Panc1 (cell line): Measurements from ENCODE around the gene FKBP7. TPM values are rescaled to one million over a fixed set of nuclear protein-coding genes. Genes with fewer than 3 reads are reported as not detected.

Experiments used
- ATAC-seq: fragments of 200-7000 bp; cut with Tn5 transposase; 2 replicates; pipeline ENCODE4 v1.9.1; 2020; ENCODE audit warnings: mild to moderate bottlenecking, moderate library complexity
- BruUV-seq: library from RNA; stranded (reverse); fragments of 400-500 nt; replicated peaks from 2 replicates; lab custom pipeline; 2021; lab: Mats Ljungman, UMichigan
- CTCF ChIA-PET: fragments of 300-600 bp; sonication (Branson Sonifier 250); formaldehyde crosslinking; loops from one replicate; lab custom pipeline; 2022; ENCODE audit warnings: antibody characterized with exemption; lab: Charles Lee
- POLR2A ChIA-PET: fragments of 300-600 bp; sonication (Branson Sonifier 250); formaldehyde crosslinking; loops from one replicate; lab custom pipeline; 2022; ENCODE audit warnings: antibody characterized with exemption; lab: Charles Lee
- DNase-seq: peaks from one replicate; pipeline ENCODE4 v3.0.0-alpha.2; 2010; ENCODE audit warnings: low read depth, low spot score
- H3K27ac ChIP-seq: 2 replicates; pipeline ENCODE4 v1.5.1; 2011; ENCODE audit warnings: mild to moderate bottlenecking, low read length, inconsistent platforms
- H3K27me3 ChIP-seq: fragments of 200-500 bp; sonication (Bioruptor generic); 2 replicates; pipeline ENCODE4 v1.6.0; 2014; ENCODE audit warnings: low read length, inconsistent platforms; ENCODE audit not compliant: control insufficient read depth, insufficient read depth
- H3K36me3 ChIP-seq: fragments of 200-500 bp; sonication (Bioruptor generic); 2 replicates; pipeline ENCODE4 v1.5.1; 2014; ENCODE audit warnings: inconsistent platforms, mild to moderate bottlenecking, low read length, moderate library complexity; ENCODE audit not compliant: control insufficient read depth, insufficient read depth
- H3K4me1 ChIP-seq: 2 replicates; pipeline ENCODE4 v1.5.1; 2011; ENCODE audit warnings: inconsistent platforms, mild to moderate bottlenecking, low read length, moderate library complexity; ENCODE audit not compliant: control insufficient read depth, insufficient read depth
- H3K4me3 ChIP-seq, 2 experiments: 2 replicates each; pipeline ENCODE4 v1.5.1; 2011 to 2012; ENCODE audit warnings: low read depth in 2 of 2, low read length in 2 of 2, mild to moderate bottlenecking in 2 of 2, inconsistent platforms in 1 of 2, moderate library complexity in 1 of 2
- H3K9me3 ChIP-seq: fragments of 200-500 bp; sonication (Bioruptor generic); 2 replicates; pipeline ENCODE4 v1.5.1; 2014; ENCODE audit warnings: low read depth, mild to moderate bottlenecking, inconsistent platforms, low read length, moderate library complexity; ENCODE audit not compliant: control insufficient read depth, insufficient read depth
- CTCF ChIP-seq: fragments of 450-650 bp; IDR thresholded peaks from 2 replicates; pipeline ENCODE4 v1.5.1; 2017; ENCODE audit warnings: mild to moderate bottlenecking
- POLR2AphosphoS5 ChIP-seq: IDR thresholded peaks from 2 replicates; pipeline ENCODE4 v1.6.1; 2012; ENCODE audit warnings: mild to moderate bottlenecking, low read depth, low read length, moderate library complexity
- REST ChIP-seq, 2 experiments: IDR thresholded peaks; 2 replicates each; pipeline ENCODE4 v1.6.1; 2011 to 2012; ENCODE audit warnings: low read depth in 2 of 2, control low read depth in 1 of 2, low read length in 1 of 2, mild to moderate bottlenecking in 1 of 2, moderate library complexity in 1 of 2; ENCODE audit not compliant: insufficient read depth in 1 of 2
- SIN3A ChIP-seq: IDR thresholded peaks from 2 replicates; pipeline ENCODE4 v1.6.1; 2012; ENCODE audit warnings: low read depth, mild to moderate bottlenecking, low read length, moderate library complexity, borderline replicate concordance; ENCODE audit not compliant: insufficient read depth
- TCF7L2 ChIP-seq: IDR thresholded peaks from 2 replicates; pipeline ENCODE4 v1.6.1; 2011; ENCODE audit warnings: mild to moderate bottlenecking, low read depth, low read length, inconsistent platforms
- in situ Hi-C: cut with HindIII; loops from 2 replicates; pipeline ENCODE4 v1.10.0; 2016; ENCODE audit warnings: low sequenced_read_pairs, low pct_unique_long_range_greater_than_20kb
- intact Hi-C: fragments of 100-400 bp; cut with micrococcal nuclease; formaldehyde crosslinking; loops from one replicate; pipeline ENCODE4 v1.10.0; 2022; ENCODE audit not compliant: unreplicated experiment
- total RNA-seq: library from RNA; stranded (reverse); gene quantifications from one replicate; pipeline ENCODE4 v1.2.1, GENCODE V29; 2021; ENCODE audit not compliant: unreplicated experiment

FKBP7 gene
- total RNA-seq, 1 experiment from 2014 or later = 1.8 TPM

- in situ Hi-C loops = no loop called here
- intact Hi-C loops = no loop called here
- ChIA-PET POLR2A (no interaction called here), CTCF (no interaction called here)
- TF ChIP-seq SIN3A (no peak), CTCF (no peak), POLR2AphosphoS5 (no peak), REST (IDR thresholded peaks at IDR 0.05; ENCODE audit: insufficient read depth in 1 of 2, low read depth in 2 of 2, low read length in 1 of 2) (no peak), TCF7L2 (no peak)
- ATAC-seq (no peak), DNase-seq (no peak)
- H3K9me3 ChIP-seq = no peaks in the 10 kb centered on the region
- no peaks in the 10 kb centered on the region for H3K4me1 ChIP-seq
- no peak overlapping the region for H3K4me3 ChIP-seq
- BruUV-seq = no TSS peak
- no peaks in the 10 kb centered on the region for H3K36me3 ChIP-seq
- no peak overlapping the region for H3K27ac ChIP-seq
- H3K27me3 ChIP-seq = no peaks in the 10 kb centered on the region
These were observed 39.1 kb upstream of the FKBP7 start for GRCh38 chr2:178517496-178517895.

- POLR2A ChIA-PET = interaction anchor here (0.7 kb wide), 1 partner anchor 188 kb away, joined by 5 read pairs; no protein-coding TSS in a partner anchor
- DNase-seq = no peak
- H3K27me3 ChIP-seq = no peaks in the 10 kb centered on the region
- H3K4me3 ChIP-seq = no peak overlapping the region
- BruUV-seq = no TSS peak
- intact Hi-C loops (no loop called here), in situ Hi-C loops (no loop called here)
- H3K9me3 ChIP-seq = no peaks in the 10 kb centered on the region
- H3K27ac ChIP-seq = no peak overlapping the region
- CTCF ChIA-PET = no interaction called here
- ATAC-seq = no peak
- H3K4me1 ChIP-seq = no peaks in the 10 kb centered on the region
- H3K36me3 ChIP-seq = no peaks in the 10 kb centered on the region
- no peak for TF ChIP-seq TCF7L2
- no peak for TF ChIP-seq CTCF
- TF ChIP-seq POLR2AphosphoS5 = no peak
- no peak for TF ChIP-seq SIN3A
- TF ChIP-seq REST (IDR thresholded peaks at IDR 0.05; ENCODE audit: insufficient read depth in 1 of 2, low read depth in 2 of 2, low read length in 1 of 2) = no peak
These were observed 36.3 kb upstream of the FKBP7 start for GRCh38 chr2:178514664-178515063.
